GM10248 (cell line): Measurements from ENCODE around the gene KRT38.

Source experiments
- CTCF ChIA-PET: fragments of 300-600 bp; sonication (Branson Sonifier 250); formaldehyde crosslinking; extraction: SDS; loops from one replicate; lab custom pipeline; 2021; ENCODE audit warnings: antibody characterized with exemption; lab: Yijun Ruan, JAX
- POLR2A ChIA-PET: fragments of 350-650 bp; sonication (Branson Sonifier 250); formaldehyde crosslinking; extraction: SDS; loops from one replicate; lab custom pipeline; 2020; ENCODE audit warnings: antibody characterized with exemption; lab: Yijun Ruan, JAX
- DNase-seq: peaks from one replicate; pipeline ENCODE4 v3.0.0; 2012; ENCODE audit errors: extremely low spot score
- CTCF ChIP-seq: IDR thresholded peaks from 2 replicates; pipeline ENCODE4 v1.5.1; 2012; ENCODE audit warnings: mild to moderate bottlenecking, low read depth; ENCODE audit errors: extremely low read depth, missing control alignments, control extremely low read depth

Gene KRT38

DNA sequence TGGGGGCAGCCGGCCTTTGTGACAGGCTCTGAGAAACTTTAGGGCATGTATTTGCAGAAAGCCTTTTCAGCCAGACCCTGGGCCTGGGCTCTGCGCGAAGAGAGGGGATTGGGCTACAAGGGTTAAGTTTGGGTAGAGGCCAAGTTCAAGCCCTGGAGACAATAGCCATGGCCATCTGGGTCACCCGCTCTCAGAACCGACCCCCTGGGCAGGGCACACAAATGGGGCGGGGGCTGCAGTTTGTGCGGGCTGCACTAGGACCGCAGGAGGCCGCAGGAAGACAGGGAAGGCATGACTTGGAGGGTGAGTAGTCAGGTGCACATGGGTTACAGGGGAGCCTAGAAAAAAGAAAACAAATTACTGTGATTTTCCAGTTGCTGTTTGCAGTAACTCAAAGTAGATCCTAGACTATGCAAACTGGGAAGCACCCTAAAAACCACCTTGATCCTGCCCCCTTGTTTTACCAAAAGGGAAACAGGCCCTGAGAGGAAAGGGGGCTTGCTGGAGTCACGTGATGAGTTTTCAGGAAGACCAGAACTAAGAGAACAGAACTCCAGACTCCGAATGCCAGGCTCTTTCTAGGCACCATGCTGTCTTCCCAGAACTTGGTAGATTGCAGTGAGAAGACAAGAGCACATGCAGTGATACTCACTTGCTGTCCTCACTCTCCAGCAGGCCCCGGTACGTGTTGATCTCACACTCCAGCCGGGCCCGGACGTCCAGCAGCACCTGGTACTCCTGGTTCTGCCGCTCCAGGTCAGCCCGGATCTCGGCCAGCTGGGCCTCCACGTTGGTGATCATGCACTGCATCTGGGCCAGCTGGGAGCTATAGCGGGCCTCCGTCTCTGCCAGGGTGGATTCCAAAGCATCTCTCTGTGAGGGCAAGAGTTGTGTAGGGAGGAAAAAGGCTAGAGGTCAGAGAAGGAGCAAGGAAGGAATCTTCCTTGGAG is 36.4 kb upstream of the KRT38 start:
- ChIA-PET POLR2A (no interaction called here), CTCF (interaction anchor here (0.8 to 1.7 kb wide), 5 partner anchors 10 to 171 kb away, joined by 3 to 5 read pairs (median 3); partner anchors contain the start of genes KRT32 and KRT36)
- TF ChIP-seq CTCF: no peak
- DNase-seq: no peak

DNA sequence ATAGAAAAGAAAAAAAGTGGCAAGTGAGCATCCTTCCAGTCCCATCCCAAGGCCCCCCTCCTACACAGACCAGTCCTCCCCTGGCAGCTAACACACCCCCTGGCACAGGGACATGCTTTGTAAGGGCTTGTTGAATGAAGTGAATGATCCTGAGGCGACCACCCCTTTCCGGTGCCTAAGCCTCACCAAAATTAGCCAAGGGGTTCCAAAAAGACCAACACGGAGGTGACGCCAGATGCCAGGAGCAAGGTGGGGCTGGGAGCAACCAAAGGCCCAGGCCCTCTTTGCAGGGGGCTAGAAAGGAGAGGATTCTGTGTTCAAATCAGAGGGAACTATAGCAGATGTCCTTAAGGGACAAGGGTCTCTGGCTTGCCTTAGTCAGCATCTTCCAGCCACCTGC is 34.6 kb upstream of the KRT38 start:
- POLR2A ChIA-PET: no interaction called here
- no peak for TF ChIP-seq CTCF
- DNase-seq: no peak
- CTCF ChIA-PET: interaction anchor here (1.4 kb wide), 1 partner anchor 12 kb away, joined by 5 read pairs; no protein-coding TSS in a partner anchor

- DNase-seq: no peak
- ChIA-PET POLR2A (no interaction called here), CTCF (interaction anchor here (1.4 kb wide), 1 partner anchor 11 kb away, joined by 5 read pairs; no protein-coding TSS in a partner anchor)
- no peak for TF ChIP-seq CTCF
Observed at GRCh38 chr17:41474863-41475262, 34.1 kb upstream of the KRT38 start.

- CTCF ChIA-PET: no interaction called here
- no peak for TF ChIP-seq CTCF
- POLR2A ChIA-PET: no interaction called here
Observed at GRCh38 chr17:41468346-41468745, 27.6 kb upstream of the KRT38 start.

GRCh38 chr17:41467561-41467960 is 26.8 kb upstream of the KRT38 start:
- TF ChIP-seq CTCF: no peak
- POLR2A ChIA-PET: no interaction called here
- CTCF ChIA-PET: interaction anchor here (1.9 kb wide), 1 partner anchor 10 kb away, joined by 5 read pairs; no protein-coding TSS in a partner anchor
- DNase-seq: no peak

More at GRCh38 chr17:41468346-41468745, 27.6 kb upstream of the KRT38 start:
- no peak for DNase-seq

DNA sequence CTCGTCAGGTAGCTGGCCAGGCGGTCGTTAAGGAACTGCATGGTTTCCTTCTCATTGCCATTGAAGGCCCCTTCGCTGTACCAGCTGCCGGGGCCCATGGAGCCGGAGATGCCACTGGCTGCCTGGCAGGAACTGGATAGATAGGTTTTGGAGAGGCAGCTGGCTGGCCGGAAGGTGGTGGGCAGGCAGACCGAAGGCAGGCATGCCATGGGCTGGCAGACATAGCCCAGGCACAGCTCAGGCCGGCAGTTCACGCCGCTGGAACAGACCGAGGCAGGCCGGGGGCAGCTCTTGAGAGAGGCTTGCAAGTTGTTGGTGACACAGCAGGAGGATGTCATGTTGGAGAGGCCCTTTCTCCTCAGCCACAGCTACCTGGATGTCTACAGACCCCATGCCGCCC is 26.2 kb upstream of the KRT38 start, which contains the start of gene KRT32:
Gene KRT32 (minus strand): TSS at position 399 of the 400 bp plus-strand sequence. CDS start 61 bp downstream, at position 338.
- POLR2A ChIA-PET: no interaction called here

More for the DNA sequence above, 26.2 kb upstream of the KRT38 start, which contains the start of gene KRT32:
- DNase-seq: no peak
- CTCF ChIA-PET: interaction anchor here (1.9 kb wide), 1 partner anchor 11 kb away, joined by 5 read pairs; no protein-coding TSS in a partner anchor
- no peak for TF ChIP-seq CTCF
